Measurements from ENCODE around the gene BDNF.

BDNF gene

DNA sequence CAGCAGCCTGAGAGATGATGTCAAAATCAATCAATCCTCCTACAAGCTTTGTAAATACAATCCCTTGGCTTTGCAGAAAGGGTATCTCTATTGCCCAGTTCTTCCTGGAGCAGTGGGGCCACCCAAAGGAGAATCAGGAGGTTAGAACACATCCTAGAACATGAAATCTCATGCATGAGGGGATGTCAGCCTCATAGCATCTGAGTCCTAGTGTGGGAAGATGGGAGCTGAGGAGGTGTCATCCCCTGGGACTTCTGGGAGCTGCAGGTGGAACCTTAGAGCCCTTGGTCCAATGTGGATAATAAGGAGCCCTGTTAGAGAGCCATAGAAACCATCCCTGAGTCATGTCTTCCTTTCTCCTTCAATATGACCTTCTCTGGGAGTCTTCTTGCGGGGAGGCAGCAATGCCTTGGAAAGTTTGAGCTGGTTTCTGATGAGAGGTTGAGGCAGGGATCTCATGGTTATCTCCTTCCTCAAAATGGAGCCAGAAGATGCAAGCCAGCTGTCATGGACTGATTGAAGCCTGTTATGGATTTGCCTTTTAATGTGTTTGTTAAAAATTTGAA lies 74.8 kb downstream of the BDNF start:
- no peak for DNase-seq

DNA sequence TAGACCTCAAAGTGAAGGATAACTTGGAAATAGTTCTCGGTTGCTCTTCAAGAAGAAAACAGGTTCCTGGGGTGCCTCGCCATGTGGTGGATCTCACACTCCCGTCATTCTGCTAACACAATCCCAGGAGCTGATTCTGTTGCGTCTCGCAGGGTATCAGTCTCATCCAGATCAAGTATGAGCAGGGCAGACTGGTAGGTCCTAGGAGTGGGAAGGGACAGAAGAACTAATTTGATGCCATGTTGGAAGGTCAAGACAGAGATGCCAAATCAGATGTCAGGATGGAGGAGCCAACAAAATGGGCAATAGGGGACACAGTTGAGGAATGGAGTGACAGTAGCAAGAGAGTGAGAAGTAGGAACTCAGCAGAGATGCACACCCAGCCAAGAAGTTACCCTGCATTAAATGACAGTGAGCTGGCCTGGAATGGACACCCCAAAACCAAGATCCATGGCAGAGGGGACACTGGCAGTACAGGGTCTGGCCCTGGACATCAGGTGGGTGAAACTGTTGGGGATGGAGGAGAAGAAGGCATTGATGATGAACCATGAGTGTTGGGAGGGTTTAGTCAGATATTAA lies 76.2 kb downstream of the BDNF start:
- DNase-seq = no peak

DNA sequence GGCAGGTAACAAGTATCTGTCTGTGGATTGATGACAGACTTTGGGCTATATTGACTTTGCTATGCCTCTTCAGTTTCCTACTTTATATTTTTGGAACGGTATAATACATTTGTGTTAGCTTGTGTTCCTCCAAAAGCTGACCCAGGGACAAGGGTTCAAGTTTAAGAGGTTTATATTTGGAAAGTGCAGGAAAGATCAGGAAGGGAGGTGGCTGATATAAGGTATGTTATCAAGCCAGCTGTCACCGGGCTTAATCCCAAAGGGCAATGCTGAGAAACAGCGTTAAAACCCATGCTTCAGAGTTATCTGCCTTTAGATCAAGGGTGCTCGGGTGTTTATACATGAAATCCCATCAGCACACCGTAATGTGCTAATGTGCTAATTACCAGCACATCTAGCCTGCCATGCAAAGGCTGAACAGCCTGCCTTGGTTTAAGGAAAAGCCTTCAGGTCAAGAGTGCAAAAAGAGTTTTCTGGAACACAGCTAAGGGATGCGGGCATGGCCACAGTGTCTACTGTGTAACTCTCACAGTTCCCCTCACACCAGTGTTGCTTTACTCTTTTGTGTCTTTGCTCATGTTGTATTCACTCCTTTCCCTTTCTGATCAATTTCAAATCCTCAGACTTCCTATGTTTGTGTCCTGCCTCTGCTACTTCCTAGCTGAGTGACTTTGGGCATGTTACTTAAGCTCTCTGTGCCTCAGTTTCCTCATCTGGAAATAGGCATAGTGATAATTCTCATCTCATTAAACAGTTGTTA lies 77.5 kb downstream of the BDNF start:
- no peak for DNase-seq

DNA sequence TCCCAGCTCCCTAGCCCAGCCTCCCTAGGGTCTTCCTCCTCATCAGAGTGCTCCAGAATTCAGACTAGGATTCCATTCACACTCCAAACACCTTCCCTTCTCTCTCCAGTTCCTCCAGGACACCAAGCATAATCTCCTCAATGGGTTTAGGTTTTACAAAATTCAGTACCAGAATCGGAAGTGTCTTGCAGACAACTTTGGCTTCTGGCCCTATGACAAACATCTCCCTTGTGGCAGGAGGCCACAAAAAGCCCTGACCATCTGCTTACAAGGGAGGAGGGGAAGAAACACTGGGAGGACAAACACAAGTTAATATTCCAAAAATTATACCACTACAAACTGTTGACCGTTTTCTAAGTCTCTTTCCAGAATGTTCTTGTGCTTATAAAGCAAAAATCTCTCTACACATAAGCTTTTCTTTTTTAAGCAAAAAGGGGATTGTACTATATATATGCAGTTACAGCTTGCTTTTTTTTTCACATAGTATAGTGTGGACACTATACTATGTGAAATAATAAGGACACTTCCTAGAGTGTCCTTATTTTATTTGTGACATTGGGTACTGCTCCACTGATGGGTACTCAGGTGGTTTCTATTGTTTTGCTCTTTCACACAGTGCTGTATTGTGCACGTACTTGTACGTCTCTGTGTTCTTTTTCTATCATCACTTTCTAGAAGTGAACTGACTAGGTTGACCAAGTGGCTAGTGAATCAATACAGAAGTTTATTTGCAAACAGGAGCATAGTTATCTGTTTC lies 78.7 kb downstream of the BDNF start:
- no peak for DNase-seq

DNA sequence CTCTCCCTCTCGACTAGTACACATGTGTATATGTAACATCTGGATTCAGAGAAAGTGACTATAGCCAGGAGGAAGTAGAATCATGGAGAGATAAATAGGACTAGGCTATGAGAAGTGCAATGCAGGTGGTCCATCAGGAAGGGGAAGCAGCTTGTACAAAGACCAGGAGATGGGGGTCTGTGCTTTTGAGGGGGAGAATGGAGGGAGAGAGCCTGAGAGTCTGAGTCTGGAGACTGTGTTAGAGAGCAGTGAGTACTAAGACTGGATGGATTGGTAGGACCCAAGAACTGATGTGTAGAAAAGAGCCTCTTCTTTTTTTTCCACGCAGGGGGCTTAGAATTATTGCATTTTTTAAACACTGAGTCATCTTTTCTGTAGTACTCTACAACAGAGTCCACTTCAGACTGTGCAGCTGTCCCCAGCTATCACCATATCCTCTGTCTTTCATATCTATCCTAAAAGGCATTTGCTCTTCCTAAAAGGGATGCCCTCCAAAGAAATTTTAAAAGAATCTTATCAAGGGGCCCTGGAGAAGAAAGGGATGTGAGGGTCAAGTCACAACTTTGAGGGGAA lies 80.4 kb downstream of the BDNF start:
- no peak for DNase-seq

DNA sequence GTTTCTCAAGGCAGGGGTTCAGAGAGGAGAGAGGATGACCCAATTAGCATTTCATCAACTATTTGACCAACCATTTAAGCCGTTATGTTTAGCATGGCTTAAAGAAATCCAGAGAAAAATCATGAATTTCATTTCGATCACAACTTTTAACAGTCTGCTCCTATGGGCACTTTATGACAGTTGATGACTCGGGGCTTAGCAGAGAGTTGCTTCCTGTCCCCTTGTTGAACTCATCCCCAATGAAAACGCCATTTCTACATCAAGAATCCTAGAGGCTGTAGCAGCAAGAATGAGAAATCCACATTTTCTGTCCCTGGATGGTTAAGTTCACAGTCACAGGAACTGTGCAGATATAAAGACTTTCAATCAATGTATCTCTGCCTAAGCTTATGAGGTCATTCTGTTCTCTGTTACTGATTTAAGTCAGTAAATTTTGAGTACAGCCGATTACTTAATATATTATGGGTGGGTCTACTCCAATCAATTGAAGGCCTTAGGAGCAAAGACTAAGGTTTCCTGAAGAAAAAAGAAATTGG lies 81.1 kb downstream of the BDNF start:
- DNase-seq = no peak

DNA sequence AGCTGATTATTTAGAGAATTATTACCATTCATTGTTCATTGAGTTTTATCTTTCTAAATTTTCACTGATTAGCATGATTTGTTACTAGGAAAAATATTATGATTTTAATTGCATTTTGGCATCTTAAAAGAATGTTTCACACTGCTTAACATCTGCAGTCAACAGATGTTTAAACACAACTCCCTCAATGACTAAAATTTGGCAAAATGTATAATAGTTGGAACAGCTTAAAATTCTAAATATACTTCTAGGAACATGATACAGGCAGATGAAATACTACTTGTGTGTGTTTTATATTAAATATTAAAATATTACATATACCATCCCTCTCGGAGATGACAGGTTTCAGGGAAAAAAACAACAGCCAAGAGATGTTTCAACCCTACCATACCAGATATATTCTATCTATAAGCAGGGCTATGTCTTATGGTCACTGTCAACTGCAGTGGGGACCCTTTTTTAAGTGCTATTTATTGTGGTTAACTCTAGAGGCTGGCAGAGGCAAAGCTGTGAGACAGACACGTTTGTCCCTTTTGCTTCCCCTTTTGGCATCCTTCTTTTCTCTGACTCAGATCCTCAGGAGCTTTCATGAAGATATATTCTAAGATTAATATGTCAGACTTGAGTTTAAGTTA lies 81.9 kb downstream of the BDNF start:
- no peak for DNase-seq

DNA sequence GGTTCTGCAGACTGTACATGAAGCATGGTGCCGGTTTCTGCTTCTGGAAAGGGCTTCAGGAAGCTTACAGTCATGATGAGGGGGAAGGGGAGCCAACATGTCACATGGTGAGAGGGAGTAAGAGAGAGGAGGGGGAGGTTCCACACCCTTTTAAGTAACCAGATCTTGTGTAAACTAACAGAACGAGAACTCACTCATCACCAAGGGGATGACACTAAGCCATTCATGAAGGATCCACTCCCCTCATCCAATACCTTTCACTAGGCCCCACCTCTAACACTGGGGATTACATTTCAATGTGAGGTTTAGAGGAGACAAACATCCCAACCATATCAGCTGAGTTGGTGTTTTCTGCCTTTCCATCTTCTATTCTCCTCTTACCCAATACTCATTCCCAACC lies 83.5 kb downstream of the BDNF start:
- DNase-seq = no peak

DNA sequence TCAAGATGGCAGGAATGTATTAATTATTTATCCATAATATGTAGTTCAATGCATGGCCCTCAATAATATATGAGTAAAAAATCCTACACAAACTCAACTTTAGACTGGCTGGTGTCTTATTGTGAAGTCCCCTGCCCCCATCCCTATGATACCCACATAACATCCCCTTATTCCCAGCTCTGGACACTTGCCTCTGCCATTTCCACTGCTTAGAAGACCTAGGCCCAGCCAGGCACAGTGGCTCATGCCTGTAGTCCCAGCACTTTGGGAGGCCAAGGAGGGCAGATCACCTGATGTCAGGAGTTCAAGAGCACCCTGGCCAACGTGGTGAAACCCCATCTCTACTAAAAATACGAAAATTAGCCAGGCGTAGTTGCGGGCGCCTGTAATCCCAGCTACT lies 84.4 kb downstream of the BDNF start:
- no peak for DNase-seq

DNA sequence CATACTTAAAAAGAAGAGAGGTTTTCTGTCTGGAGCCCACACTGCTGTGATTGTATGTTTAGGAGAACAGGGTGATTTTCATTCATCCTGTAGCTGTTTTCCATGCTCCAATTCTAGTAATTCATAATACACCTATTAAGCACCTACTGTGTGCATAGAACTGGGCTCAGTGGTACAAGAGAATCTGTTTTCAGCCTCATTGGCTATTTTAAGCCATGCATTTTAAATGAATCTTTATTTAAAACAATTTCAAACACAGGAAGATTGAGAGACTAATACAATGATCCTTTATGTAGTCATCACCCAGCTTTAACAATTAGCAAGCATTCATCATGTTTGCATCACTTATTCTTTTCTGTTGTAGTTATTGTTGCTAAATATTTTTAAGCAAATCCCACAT lies 86.2 kb downstream of the BDNF start:
- no peak for DNase-seq

DNA sequence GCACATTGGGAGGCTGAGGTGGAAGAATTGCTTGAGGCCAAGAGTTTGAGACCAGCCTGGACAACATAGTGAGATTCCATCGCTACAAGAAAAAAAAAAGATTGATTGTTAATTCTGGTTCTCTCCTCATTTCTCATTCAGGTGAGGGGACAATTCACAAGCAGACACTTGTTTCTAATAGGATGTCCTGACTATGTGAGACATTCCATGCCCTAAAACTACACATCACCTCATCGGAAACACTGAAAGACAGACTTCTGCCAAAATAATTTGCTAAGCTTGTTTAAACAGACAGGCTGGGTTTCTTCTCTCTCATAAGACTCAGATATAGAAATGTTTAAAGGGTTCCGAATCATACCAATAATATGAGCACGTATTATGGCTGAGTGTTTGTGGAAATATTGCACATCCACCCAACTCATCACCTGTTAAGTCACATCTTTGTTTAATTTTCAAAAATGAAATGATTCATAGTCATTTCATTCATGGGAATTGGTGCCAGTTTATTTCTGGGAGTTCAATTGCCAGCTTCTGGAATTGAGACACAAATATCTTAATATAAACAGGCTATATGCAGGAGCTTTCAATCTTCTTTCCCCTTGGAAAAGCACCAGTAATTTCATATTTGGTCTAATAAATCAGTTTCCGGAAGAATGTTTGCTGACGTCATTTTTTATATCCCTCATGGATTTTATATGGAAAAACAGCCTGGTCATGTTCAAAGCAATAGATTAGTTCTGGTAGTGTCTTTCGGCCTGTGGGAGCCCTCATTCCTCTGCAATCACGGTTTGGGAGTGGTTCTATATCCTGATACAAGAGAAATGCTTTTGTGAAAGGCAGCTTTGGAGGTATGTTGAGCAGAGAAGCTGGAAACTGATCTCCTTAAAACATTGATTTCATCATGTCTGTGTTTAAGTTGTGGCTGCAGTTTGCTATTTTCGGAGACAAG lies 87.0 kb downstream of the BDNF start:
- no peak for DNase-seq

DNA sequence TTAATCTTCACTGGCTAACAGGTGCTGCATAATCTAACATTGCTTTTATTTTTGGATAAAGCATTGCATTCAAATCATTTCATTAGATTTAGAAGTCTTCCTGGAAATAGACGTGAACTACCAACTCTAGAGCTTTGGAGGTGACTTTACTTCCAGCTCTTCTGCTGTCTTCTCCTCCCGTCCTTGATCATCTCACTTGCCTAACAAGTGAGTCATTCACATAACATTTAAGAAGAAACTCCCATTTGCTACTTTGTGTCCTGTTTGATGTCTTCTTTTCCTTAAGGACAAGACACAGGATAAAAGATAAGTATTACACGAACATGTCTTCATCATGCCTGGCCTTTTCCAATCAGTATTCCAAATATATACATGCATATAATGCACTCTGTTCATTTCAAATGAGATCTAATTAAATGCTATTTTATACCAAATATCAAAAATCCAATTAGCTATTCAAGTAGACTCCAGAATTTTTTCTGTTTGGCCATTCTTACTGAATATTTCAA lies 88.3 kb downstream of the BDNF start:
- no peak for DNase-seq

DNA sequence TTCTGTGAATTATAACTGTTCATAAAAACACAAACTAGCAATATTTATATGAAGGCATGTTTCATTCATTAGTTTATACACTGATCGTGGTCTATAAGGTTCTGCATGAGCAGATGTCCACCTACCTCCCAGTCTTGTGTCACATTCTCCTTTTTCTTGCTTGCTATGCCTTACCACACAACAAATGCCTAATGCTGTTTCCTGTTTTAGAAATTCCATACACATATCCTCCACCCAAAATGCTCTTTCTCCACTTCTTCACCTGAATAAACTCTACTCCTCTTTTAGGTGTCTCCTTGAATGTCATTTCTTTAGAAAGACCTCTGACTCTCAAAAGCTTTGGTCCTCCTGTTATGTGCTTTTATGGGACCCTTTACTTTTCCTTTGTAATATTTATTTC lies 88.9 kb downstream of the BDNF start:
- no peak for DNase-seq

DNA sequence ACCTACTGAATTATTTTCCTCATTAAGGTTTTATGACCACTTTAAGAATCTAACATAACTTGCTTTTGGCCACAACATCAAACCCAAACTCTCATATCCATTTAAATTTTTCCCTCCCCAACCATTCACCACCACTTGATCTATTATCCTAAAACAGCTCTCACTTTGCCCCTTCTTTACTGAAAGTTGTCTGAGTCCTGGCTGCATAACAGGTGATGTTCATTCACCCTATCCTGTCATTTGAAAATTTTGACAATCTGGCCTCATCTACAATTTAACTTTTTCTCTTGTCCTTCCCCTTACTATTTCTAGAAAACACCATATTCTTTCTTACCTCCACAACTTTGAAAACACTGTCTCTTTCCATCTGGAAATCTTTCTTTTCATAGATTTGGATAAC lies 89.3 kb downstream of the BDNF start:
- DNase-seq = no peak

DNA sequence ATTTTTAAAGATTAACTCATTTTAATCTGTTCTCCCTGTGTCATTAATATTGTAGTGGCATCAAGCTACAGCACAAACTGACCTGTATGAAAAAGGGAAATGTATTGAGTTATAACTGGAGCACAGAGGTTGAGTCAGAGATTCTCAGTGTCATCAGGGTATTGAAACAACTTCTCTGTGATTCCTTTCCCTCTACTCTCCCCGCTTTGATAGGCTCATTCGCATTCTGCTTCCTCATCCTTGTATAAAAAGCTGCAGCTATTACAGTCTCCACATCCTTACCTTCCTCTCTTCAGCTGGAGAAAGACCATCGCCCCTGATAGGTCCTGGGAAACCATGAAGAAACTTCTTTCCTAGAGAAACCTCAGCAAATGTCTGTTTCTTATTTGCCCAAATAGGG lies 90.0 kb downstream of the BDNF start:
- no peak for DNase-seq

DNA sequence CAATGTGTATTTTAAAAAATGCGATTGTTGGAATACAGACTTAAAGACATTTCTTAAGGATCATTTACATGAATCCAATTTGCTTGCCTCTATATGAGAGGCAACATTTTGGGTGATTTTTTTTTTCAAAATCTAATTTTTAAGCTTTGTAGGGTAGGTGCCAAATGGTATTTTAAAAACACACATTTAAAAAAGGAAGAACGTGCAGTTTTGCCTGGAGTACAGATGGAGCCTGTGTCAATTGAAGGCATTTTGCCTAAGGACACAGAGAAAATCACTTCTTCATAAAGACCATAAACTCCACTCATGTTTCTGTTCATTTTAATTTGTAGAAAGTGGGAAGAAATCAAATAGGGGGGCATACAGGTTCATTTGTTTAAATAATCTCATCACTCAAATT lies 91.3 kb downstream of the BDNF start:
- no peak for DNase-seq

DNA sequence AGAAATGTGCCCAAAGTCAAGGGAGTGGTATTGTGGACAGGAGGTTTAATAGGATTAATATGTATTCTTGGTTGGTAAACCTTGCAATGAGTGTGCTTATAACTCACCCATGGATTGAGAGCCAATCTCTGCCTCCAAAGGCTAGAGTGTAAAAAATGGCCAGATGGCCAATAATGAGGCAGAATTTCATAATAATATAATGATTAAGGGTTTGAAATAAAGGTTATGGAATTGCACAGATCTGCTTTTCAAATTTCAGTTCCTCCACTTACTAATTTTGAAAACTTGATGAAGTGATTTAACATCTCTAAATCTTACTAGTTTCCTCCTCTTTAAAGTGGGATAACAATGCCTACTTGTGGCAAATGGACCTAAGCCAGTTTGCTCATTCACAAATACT lies 94.8 kb downstream of the BDNF start:
- no peak for DNase-seq
